ENCODE measurements around the gene CWC25. TPM values are rescaled to one million over a fixed set of nuclear protein-coding genes. Genes with fewer than 3 reads are reported as not detected.

The CWC25 gene
- total RNA-seq, 1 experiment from 2014 or later, result 77.8 TPM

GRCh38 chr17:38867179-38867967, 42.3 kb upstream of the CWC25 start:
- peak; percentile 51 for TF ChIP-seq CTCF (IDR thresholded peaks at IDR 0.05; ENCODE audit: unreplicated experiment)
- DNase-seq, result peak; percentile 96
- Mint-ChIP-seq H3K27ac (ENCODE audit: unreplicated experiment) (peak overlapping the region; percentile 97), H3K36me3 (ENCODE audit: insufficient read depth, unreplicated experiment) (peaks cover 74% of the 10 kb centered on the region), H3K9me3 (ENCODE audit: low read depth, unreplicated experiment) (no peaks in the 10 kb centered on the region), H3K4me1 (ENCODE audit: low read depth, unreplicated experiment) (peaks cover 46% of the 10 kb centered on the region), H3K27me3 (ENCODE audit: unreplicated experiment) (no peaks in the 10 kb centered on the region), H3K4me3 (ENCODE audit: low read depth, unreplicated experiment) (peak overlapping the region; percentile 95)
- intact Hi-C loops (cut with micrococcal nuclease; ENCODE audit: unreplicated experiment), result loop anchor here (5.0 kb wide), 1 partner anchor 115 kb away; the partner anchor contains the start of gene PSMB3
- CTCF ChIA-PET, result interaction anchor here (0.7 to 5.2 kb wide), 22 partner anchors 8 to 1759 kb away, joined by 3 to 38 read pairs (median 5); partner anchors contain the start of genes PLXDC1, PSMB3 and RPL23
- no TSS peak for BruUV-seq (replicated peaks)

GRCh38 chr17:38864636-38865398, 39.7 kb upstream of the CWC25 start:
- CTCF ChIA-PET, result interaction anchor here (0.6 to 0.8 kb wide), 3 partner anchors 116 to 288 kb away, joined by 3 to 4 read pairs (median 3); no protein-coding TSS in a partner anchor
- Mint-ChIP-seq H3K27me3 (ENCODE audit: unreplicated experiment) (no peaks in the 10 kb centered on the region), H3K27ac (ENCODE audit: unreplicated experiment) (no peak overlapping the region), H3K9me3 (ENCODE audit: low read depth, unreplicated experiment) (no peaks in the 10 kb centered on the region), H3K4me3 (ENCODE audit: low read depth, unreplicated experiment) (no peak overlapping the region), H3K36me3 (ENCODE audit: insufficient read depth, unreplicated experiment) (peaks cover 53% of the 10 kb centered on the region), H3K4me1 (ENCODE audit: low read depth, unreplicated experiment) (peaks cover 34% of the 10 kb centered on the region)
- TF ChIP-seq CTCF (IDR thresholded peaks at IDR 0.05; ENCODE audit: unreplicated experiment), result peak; percentile 34
- no TSS peak for BruUV-seq (replicated peaks)
- DNase-seq, result no peak
- intact Hi-C loops (cut with micrococcal nuclease; ENCODE audit: unreplicated experiment), result loop anchor here (5.0 kb wide), 1 partner anchor 113 kb away; the partner anchor contains the start of gene PSMB3

GRCh38 chr17:38861399-38861843, 36.3 kb upstream of the CWC25 start:
- no peaks in the 10 kb centered on the region for H3K9me3 Mint-ChIP-seq (ENCODE audit: low read depth, unreplicated experiment)

More at GRCh38 chr17:38861399-38861843, 36.3 kb upstream of the CWC25 start:
- Mint-ChIP-seq H3K4me3 (ENCODE audit: low read depth, unreplicated experiment) (no peak overlapping the region), H3K36me3 (ENCODE audit: insufficient read depth, unreplicated experiment) (peaks cover 20% of the 10 kb centered on the region), H3K27me3 (ENCODE audit: unreplicated experiment) (no peaks in the 10 kb centered on the region), H3K27ac (ENCODE audit: unreplicated experiment) (peak overlapping the region; percentile 30), H3K4me1 (ENCODE audit: low read depth, unreplicated experiment) (peaks cover 20% of the 10 kb centered on the region)
- intact Hi-C loops (cut with micrococcal nuclease; ENCODE audit: unreplicated experiment), result no loop called here
- no TSS peak for BruUV-seq (replicated peaks)
- DNase-seq, result peak; percentile 64
- CTCF ChIA-PET, result interaction anchor here (1.1 kb wide), 1 partner anchor 292 kb away, joined by 7 read pairs; no protein-coding TSS in a partner anchor
- no peak for TF ChIP-seq CTCF (IDR thresholded peaks at IDR 0.05; ENCODE audit: unreplicated experiment)
